Upper lobe of left lung (tissue), 6 donors: Measurements from ENCODE around the gene SCRN2. TPM values are rescaled to one million over a fixed set of nuclear protein-coding genes. Genes with fewer than 3 reads are reported as not detected.

ENCODE experiments used
- ATAC-seq, 2 donors: fragments of 200-7000 bp; cut with Tn5 transposase; one replicate each; pipeline ENCODE4 v1.9.1; 2022; ENCODE audit warnings: mild to moderate bottlenecking in 2 of 2, moderate library complexity in 2 of 2; ENCODE audit not compliant: low FRiP score in 2 of 2
- DNase-seq, 2 donors: peaks; one replicate each; pipeline ENCODE4 v3.0.0-alpha.2; 2019 to 2020
- H3K27ac ChIP-seq, 4 donors: fragments of 200-600 bp; sonication (generic); one replicate each; pipeline ENCODE4 v1.5.1; 2016 to 2019
- H3K27me3 ChIP-seq, 4 donors: fragments of 200-600 bp; sonication (generic); one replicate each; pipeline ENCODE4 v1.5.1; 2017 to 2019
- H3K36me3 ChIP-seq, 4 donors: fragments of 200-600 bp; sonication (generic); one replicate each; pipeline ENCODE4 v1.5.1; 2016 to 2019
- H3K4me1 ChIP-seq, 4 donors: fragments of 200-600 bp; sonication (generic); one replicate each; pipeline ENCODE4 v1.5.1; 2018 to 2019
- H3K4me3 ChIP-seq, 4 donors: fragments of 200-600 bp; sonication (generic); one replicate each; pipeline ENCODE4 v1.5.1; 2017 to 2019; ENCODE audit warnings: mild to moderate bottlenecking in 2 of 4, moderate library complexity in 1 of 4
- H3K9me3 ChIP-seq, 4 donors: fragments of 200-600 bp; sonication (generic); one replicate each; pipeline ENCODE4 v1.5.1; 2018 to 2019
- EP300 ChIP-seq, 4 donors: sonication (generic); formaldehyde crosslinking; IDR thresholded peaks; one replicate each; pipeline ENCODE4 v1.5.1; 2017; ENCODE audit warnings: antibody characterized with exemption in 4 of 4, control low read depth in 2 of 4
- POLR2A ChIP-seq, 4 donors: fragments of 450-650 bp; IDR thresholded peaks; one replicate each; pipeline ENCODE4 v1.5.1; 2016 to 2017; ENCODE audit warnings: antibody characterized with exemption in 4 of 4, mild to moderate bottlenecking in 2 of 4
- POLR2AphosphoS5 ChIP-seq, 2 donors: sonication (generic); formaldehyde crosslinking; IDR thresholded peaks; one replicate each; pipeline ENCODE4 v1.5.1; 2017; ENCODE audit warnings: antibody characterized with exemption in 2 of 2
- WGBS, 2 donors: methylation state at CpG; one replicate each; pipeline ENCODE4 v1.1.5; 2017 to 2018; 5-methylcytosine and 5-hydroxymethylcytosine counted together
- total RNA-seq, 6 donors: library from RNA; depleted of rRNA in 4 of 6; stranded (reverse); fragments of >200 nt in 4 of 6; gene quantifications; one replicate each; pipeline versions ENCODE4 v1.1.0 to v1.2.1, GENCODE V29; 2016 to 2021
- TF ChIP-seq, protein P1 (sequence below), 6 experiments: fragments of 450-650 bp in 4 of 6; fragments of 200-600 bp in 2 of 6; sonication (generic) in 2 of 6; IDR thresholded peaks; one replicate each; pipeline ENCODE4 v1.5.1; 2016 to 2019; ENCODE audit warnings: antibody characterized with exemption in 6 of 6
- donor health status: DM: no; HTN: no; CAD: no; lungs with moderate emphysema.
- donor health status: DM: no; HTN: yes; CAD: no; lungs with severe emphysema.

Gene SCRN2
- total RNA-seq, 6 donors from 2014 or later: 24.4 to 73.3 (median 34.8) TPM

DNA sequence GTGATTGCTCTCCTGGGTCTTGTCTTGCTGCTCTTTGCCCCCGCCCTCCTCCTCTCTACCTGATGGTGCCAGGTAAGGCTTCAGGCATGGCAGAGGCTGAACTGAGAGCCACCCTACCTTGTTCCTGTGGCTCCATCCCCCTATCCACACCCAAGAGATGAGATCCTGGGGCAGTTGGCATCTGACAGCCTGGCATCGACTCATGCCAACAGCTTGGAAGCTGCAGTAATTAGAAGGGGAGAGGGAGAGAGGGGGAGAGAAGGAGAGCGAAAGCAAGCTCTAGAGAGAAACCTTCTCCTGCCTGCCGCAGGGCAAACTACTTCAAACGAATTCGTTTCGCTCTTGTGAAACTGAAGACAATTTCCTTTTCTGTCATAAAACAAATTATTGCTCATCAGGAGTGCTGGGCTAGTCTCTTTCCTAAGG, 23.7 kb upstream of the SCRN2 start:
- no peak overlapping the region for H3K27ac ChIP-seq
- no peak for ATAC-seq
- WGBS, 2 donors: 37 to 47% methylated on average over 6 to 7 of the region's 7 CpGs
- DNase-seq: no peak
- no peak overlapping the region for H3K4me3 ChIP-seq
- TF ChIP-seq EP300 (IDR thresholded peaks at IDR 0.05) (no peak), POLR2A (IDR thresholded peaks at IDR 0.05) (no peak), POLR2AphosphoS5 (IDR thresholded peaks at IDR 0.05) (no peak)
- TF ChIP-seq, protein P1, sequence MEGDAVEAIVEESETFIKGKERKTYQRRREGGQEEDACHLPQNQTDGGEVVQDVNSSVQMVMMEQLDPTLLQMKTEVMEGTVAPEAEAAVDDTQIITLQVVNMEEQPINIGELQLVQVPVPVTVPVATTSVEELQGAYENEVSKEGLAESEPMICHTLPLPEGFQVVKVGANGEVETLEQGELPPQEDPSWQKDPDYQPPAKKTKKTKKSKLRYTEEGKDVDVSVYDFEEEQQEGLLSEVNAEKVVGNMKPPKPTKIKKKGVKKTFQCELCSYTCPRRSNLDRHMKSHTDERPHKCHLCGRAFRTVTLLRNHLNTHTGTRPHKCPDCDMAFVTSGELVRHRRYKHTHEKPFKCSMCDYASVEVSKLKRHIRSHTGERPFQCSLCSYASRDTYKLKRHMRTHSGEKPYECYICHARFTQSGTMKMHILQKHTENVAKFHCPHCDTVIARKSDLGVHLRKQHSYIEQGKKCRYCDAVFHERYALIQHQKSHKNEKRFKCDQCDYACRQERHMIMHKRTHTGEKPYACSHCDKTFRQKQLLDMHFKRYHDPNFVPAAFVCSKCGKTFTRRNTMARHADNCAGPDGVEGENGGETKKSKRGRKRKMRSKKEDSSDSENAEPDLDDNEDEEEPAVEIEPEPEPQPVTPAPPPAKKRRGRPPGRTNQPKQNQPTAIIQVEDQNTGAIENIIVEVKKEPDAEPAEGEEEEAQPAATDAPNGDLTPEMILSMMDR (IDR thresholded peaks at IDR 0.05): no peak
- H3K36me3 ChIP-seq: no peaks in the 10 kb centered on the region
- H3K9me3 ChIP-seq: no peaks in the 10 kb centered on the region
- peaks cover 5 to 13% (median 8%) of the 10 kb centered on the region in 4 donors for H3K4me1 ChIP-seq
- no peaks in the 10 kb centered on the region for H3K27me3 ChIP-seq

DNA sequence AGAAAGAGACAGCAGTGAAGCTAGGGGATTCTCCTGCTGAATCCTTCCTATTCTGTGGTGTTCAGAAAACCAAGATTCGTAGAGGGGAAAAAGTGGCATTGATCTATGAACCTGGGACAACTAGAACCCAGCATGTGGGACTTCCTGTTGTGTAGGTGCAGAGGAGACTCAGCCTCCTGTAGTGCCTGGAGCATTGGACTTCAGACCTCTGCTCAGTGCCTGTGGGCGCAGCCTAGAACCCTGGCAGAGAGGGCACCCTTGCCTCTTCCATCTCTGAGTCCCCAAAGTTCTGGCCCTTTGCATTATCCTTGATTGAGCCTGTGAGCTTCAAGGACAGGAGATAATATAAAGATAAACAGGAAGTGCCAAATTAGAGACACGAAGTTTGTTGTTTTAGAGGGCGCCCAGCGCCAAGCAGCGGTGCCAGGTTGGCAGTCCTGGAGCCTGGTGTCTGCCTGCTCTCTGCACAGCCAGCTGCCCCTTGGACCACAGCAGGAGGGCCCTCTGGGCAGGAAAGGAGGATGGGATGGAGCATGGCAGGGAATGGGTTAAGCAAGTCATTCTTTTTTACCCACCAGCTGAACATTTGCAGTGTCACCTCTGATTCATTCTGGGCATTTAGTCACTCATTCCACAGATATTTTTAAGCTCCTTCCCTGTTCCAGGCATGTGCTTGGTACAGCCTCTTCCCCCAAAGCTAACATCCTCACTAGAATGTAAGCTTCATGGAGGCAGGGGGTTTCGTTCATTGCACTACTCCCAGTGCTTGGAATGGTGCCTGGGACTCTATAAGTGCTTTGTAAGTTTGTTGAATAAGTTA, 21.8 kb upstream of the SCRN2 start:
- Histone ChIP-seq H3K36me3 (no peaks in the 10 kb centered on the region), H3K9me3 (no peaks in the 10 kb centered on the region), H3K4me3 (no peak overlapping the region), H3K4me1 (peaks cover 5 to 13% (median 8%) of the 10 kb centered on the region in 4 donors), H3K27me3 (no peaks in the 10 kb centered on the region), H3K27ac (peak overlapping the region in 2 of 4 donors; percentile 24 to 63)
- ATAC-seq (no peak), DNase-seq (no peak)
- TF ChIP-seq POLR2AphosphoS5 (IDR thresholded peaks at IDR 0.05): no peak
- no peak for TF ChIP-seq POLR2A (IDR thresholded peaks at IDR 0.05)
- TF ChIP-seq, protein P1 (IDR thresholded peaks at IDR 0.05): no peak
- no peak for TF ChIP-seq EP300 (IDR thresholded peaks at IDR 0.05)
- 55 to 68% methylated on average over 7 of the region's 7 CpGs for WGBS, 2 donors

DNA sequence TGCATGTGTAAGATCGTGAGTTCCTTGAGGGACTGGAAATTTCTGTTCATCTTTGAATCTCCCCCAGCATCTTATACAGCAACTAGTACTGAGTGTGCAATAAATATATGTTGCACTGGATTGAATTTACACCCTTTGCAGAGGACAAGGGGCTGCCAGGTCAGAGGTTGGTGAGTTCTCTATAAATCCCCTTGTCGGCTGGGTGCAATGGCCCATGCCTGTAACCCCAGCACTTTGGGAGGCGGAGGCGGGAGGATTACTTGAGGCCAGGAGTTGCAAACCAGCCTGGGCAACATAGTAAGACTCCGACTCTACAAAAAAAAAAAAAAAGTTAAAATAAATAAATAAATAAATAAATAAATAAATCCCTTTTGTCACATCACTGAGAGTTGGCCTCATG, 19.3 kb upstream of the SCRN2 start:
- Histone ChIP-seq H3K27me3 (no peaks in the 10 kb centered on the region), H3K27ac (no peak overlapping the region), H3K36me3 (no peaks in the 10 kb centered on the region), H3K9me3 (no peaks in the 10 kb centered on the region), H3K4me3 (no peak overlapping the region), H3K4me1 (peaks cover 6 to 15% (median 12%) of the 10 kb centered on the region in 4 donors)
- 83 to 97% methylated on average over 5 of the region's 5 CpGs for WGBS, 2 donors
- DNase-seq (no peak), ATAC-seq (no peak)
- TF ChIP-seq POLR2AphosphoS5 (IDR thresholded peaks at IDR 0.05) (no peak), POLR2A (IDR thresholded peaks at IDR 0.05) (no peak), EP300 (IDR thresholded peaks at IDR 0.05) (no peak)
- TF ChIP-seq, protein P1 (IDR thresholded peaks at IDR 0.05): no peak

DNA sequence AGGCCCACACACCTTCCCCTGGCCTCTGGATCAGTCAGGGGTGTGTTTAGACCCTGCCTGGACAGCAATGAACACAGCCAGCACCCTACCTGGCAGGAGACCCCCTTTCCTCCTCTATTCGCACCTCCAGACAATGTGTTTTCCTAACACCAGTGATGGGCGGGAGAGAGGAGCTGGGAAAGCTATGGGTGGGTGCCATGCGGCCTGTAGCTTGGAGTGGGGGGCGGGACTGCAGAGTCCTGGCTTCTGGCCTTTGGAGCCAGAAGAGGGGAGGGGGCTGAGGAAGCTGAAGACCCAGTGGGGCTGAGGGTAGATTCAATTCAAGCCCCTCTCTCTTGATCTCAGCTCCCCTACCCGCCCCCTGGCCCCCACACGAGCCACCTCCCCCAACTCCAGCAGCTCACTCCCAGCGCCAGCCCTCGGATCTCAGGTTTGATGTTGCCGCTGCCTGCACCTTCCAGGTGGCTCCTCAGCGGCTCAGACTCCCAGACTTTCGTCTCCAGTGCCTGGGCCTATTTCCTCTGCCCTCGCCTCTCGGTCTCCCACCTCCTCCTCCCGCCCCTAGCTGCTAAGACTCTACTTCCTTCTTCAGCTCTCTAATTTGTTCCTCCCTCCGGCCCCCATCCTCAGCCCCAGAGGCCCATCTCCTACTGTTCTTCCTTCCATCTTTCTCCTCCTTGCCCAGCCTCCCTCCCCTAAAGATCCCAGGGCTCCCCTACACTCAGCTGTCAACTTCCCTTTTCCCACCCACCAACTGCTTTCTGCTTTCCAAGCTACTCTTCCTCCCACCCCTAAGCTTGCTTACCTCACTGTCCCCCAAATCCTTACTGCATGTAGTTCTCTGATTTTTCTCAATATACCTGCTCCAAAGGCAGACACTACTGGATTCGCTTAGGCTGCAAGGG, 16.7 kb upstream of the SCRN2 start:
- ATAC-seq (no peak), DNase-seq (no peak)
- H3K4me1 ChIP-seq: peaks cover 2 to 13% (median 4%) of the 10 kb centered on the region in 4 donors
- TF ChIP-seq, protein P1 (IDR thresholded peaks at IDR 0.05): no peak
- TF ChIP-seq POLR2A (IDR thresholded peaks at IDR 0.05) (no peak), EP300 (IDR thresholded peaks at IDR 0.05) (no peak), POLR2AphosphoS5 (IDR thresholded peaks at IDR 0.05) (no peak)
- H3K9me3 ChIP-seq: no peaks in the 10 kb centered on the region
- no peak overlapping the region for H3K27ac ChIP-seq
- WGBS, 2 donors: 77 to 88% methylated on average over 16 of the region's 16 CpGs
- peaks cover 0 to 16% (median 0%) of the 10 kb centered on the region in 4 donors for H3K27me3 ChIP-seq
- H3K36me3 ChIP-seq: no peaks in the 10 kb centered on the region
- no peak overlapping the region for H3K4me3 ChIP-seq
